Stimulated activated CD4-positive, alpha-beta T cell treated with anti-CD3 and anti-CD28 coated beads, Interleukin-1b, Interleukin-23, amount 100 ng/mL, for 1 hour (primary cell): ENCODE results near the gene PSMB7.

Experiments used
- DNase-seq, 2 donors: peaks; one replicate each; pipeline ENCODE4 v3.0.0-alpha.2; 2020; ENCODE audit warnings: low read depth in 2 of 2

The PSMB7 gene

GRCh38 chr9:124411514-124412227 is 3.6 kb downstream of the PSMB7 start:
- DNase-seq = no peak

GRCh38 chr9:124410321-124410913 is 4.8 kb downstream of the PSMB7 start:
- no peak for DNase-seq

- no peak for DNase-seq
Measured at GRCh38 chr9:124409410-124409809, 5.8 kb downstream of the PSMB7 start.

- no peak for DNase-seq
Measured at GRCh38 chr9:124403246-124403645, 12.0 kb downstream of the PSMB7 start.

GRCh38 chr9:124399968-124400940 is 15.0 kb downstream of the PSMB7 start:
- no peak for DNase-seq

GRCh38 chr9:124399323-124399967 is 15.8 kb downstream of the PSMB7 start:
- no peak for DNase-seq

GRCh38 chr9:124398191-124398935 is 16.9 kb downstream of the PSMB7 start:
- DNase-seq = no peak

- no peak for DNase-seq
Measured at GRCh38 chr9:124395826-124396225, 19.4 kb downstream of the PSMB7 start.

- no peak for DNase-seq
Measured at GRCh38 chr9:124394596-124394995, 20.6 kb downstream of the PSMB7 start.

GRCh38 chr9:124394167-124394566 is 21.1 kb downstream of the PSMB7 start:
- no peak for DNase-seq

GRCh38 chr9:124392871-124393460 is 22.3 kb downstream of the PSMB7 start:
- DNase-seq = no peak

- no peak for DNase-seq
Measured at GRCh38 chr9:124392254-124392870, 22.9 kb downstream of the PSMB7 start.

GRCh38 chr9:124390794-124391658 is 24.2 kb downstream of the PSMB7 start:
- DNase-seq = no peak

- no peak for DNase-seq
Measured at GRCh38 chr9:124389146-124389939, 25.9 kb downstream of the PSMB7 start.

GRCh38 chr9:124388275-124389048 is 26.8 kb downstream of the PSMB7 start:
- DNase-seq = no peak

GRCh38 chr9:124386201-124386600 is 29.0 kb downstream of the PSMB7 start:
- DNase-seq = no peak

- DNase-seq = no peak
Measured at GRCh38 chr9:124385623-124386022, 29.6 kb downstream of the PSMB7 start.

- no peak for DNase-seq
Measured at GRCh38 chr9:124384846-124385245, 30.4 kb downstream of the PSMB7 start.
